ENCODE measurements around the gene ISCA2.

DNA sequence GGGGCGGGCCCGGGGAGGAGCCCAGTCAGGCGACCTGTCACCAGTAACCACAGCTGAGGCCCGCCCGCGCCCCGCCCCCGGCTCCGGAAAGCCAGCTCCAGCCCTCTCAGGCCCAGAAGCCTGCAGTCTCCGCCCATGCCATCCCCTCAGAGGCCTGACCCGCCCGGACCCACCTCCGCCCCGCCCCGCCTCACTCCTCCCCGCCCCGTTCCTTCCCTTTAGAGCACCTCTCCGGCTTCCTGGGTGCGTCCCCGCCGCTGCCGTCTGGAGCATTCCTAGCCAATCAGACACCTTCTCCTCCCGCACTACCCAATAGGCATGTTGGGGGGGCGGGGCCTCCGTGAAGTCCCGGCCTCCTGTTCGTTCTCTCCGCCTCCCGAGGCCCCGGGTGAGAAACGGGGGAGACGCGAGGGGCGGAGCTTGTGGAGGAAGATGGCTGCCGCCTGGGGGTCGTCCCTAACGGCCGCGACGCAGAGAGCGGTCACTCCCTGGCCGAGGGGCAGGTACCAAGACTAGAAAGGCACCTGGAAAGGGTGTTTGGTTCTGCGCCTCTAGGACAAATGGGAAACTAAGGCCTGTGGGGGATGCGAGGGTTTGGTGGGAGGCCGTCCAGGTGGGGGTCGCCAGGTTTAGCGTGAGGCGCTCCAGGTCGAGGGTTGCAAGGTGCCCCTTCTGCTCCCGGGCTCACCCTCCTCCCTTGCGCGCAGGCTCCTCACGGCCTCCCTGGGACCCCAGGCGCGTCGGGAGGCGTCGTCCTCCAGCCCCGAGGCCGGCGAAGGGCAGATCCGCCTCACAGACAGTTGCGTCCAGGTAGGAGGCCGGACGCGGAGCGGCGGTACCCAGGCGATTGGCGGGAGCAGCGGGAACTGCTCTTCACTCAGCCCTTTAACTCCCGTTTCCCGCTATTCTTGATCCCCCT lies at the start of gene ISCA2:
- TF ChIP-seq, protein P1, sequence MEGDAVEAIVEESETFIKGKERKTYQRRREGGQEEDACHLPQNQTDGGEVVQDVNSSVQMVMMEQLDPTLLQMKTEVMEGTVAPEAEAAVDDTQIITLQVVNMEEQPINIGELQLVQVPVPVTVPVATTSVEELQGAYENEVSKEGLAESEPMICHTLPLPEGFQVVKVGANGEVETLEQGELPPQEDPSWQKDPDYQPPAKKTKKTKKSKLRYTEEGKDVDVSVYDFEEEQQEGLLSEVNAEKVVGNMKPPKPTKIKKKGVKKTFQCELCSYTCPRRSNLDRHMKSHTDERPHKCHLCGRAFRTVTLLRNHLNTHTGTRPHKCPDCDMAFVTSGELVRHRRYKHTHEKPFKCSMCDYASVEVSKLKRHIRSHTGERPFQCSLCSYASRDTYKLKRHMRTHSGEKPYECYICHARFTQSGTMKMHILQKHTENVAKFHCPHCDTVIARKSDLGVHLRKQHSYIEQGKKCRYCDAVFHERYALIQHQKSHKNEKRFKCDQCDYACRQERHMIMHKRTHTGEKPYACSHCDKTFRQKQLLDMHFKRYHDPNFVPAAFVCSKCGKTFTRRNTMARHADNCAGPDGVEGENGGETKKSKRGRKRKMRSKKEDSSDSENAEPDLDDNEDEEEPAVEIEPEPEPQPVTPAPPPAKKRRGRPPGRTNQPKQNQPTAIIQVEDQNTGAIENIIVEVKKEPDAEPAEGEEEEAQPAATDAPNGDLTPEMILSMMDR (IDR thresholded peaks at IDR 0.05; ENCODE audit: poor library complexity), result no peak
- TF ChIP-seq EZH2 (IDR thresholded peaks at IDR 0.05; ENCODE audit: borderline replicate concordance), result no peak

All from hepatocyte (in vitro differentiated cells).